MCF 10A (cell line): ENCODE measurements around the gene TTLL9. TPM values are rescaled to one million over a fixed set of nuclear protein-coding genes. Genes with fewer than 3 reads are reported as not detected.

ENCODE experiments used
- Bru-seq: library from RNA; stranded (reverse); fragments of 400-500 nt; gene quantifications from one replicate; lab custom pipeline; 2021; lab: Mats Ljungman, UMichigan
- BruChase-seq, 2 experiments: library from RNA; stranded (reverse); fragments of 400-500 nt; gene quantifications; one replicate each; lab custom pipeline; 2021; lab: Mats Ljungman, UMichigan
- BruUV-seq: library from RNA; stranded (reverse); fragments of 400-500 nt; replicated peaks from 2 replicates; lab custom pipeline; 2021; lab: Mats Ljungman, UMichigan
- CTCF ChIA-PET: fragments of 300-600 bp; sonication (Branson Sonifier 250); formaldehyde crosslinking; extraction: SDS; loops from one replicate; lab custom pipeline; 2021; ENCODE audit warnings: antibody characterized with exemption, inconsistent platforms; lab: Yijun Ruan, JAX
- POLR2A ChIA-PET: fragments of 300-600, 350-650 bp; sonication (Branson Sonifier 250); formaldehyde crosslinking; extraction: SDS; loops from one replicate; lab custom pipeline; 2020; ENCODE audit warnings: antibody characterized with exemption, inconsistent platforms; lab: Yijun Ruan, JAX
- DNase-seq: peaks from one replicate; pipeline ENCODE4 v3.0.0-alpha.2; 2018; ENCODE audit not compliant: unreplicated experiment
- H3K27ac Mint-ChIP-seq: one replicate; pipeline ENCODE4 v1.8.0; 2022; ENCODE audit warnings: mild to moderate bottlenecking, low read depth, mixed read lengths; ENCODE audit not compliant: unreplicated experiment
- H3K27me3 Mint-ChIP-seq: one replicate; pipeline ENCODE4 v1.8.0; 2022; ENCODE audit warnings: mixed read lengths; ENCODE audit not compliant: insufficient read depth, unreplicated experiment
- H3K36me3 Mint-ChIP-seq: one replicate; pipeline ENCODE4 v1.8.0; 2022; ENCODE audit warnings: mild to moderate bottlenecking, moderate library complexity, mixed read lengths; ENCODE audit not compliant: insufficient read depth, unreplicated experiment
- H3K4me1 Mint-ChIP-seq: one replicate; pipeline ENCODE4 v1.8.0; 2022; ENCODE audit warnings: mixed read lengths; ENCODE audit not compliant: insufficient read depth, unreplicated experiment
- H3K4me3 Mint-ChIP-seq: one replicate; pipeline ENCODE4 v1.8.0; 2022; ENCODE audit warnings: mild to moderate bottlenecking, moderate library complexity, mixed read lengths; ENCODE audit not compliant: unreplicated experiment
- H3K9me3 Mint-ChIP-seq: one replicate; pipeline ENCODE4 v1.8.0; 2022; ENCODE audit warnings: mixed read lengths; ENCODE audit not compliant: unreplicated experiment
- intact Hi-C: fragments of 100-400 bp; cut with micrococcal nuclease; formaldehyde crosslinking; loops from 2 replicates; pipeline ENCODE4 v1.14.1; 2022
- long read RNA-seq: library from polyadenylated mRNA; stranded (forward); transcript quantifications from one replicate; pipeline ENCODE4 v2.0.0, GENCODE V29; 2022
- total RNA-seq: library from RNA; stranded (reverse); gene quantifications from 2 replicates; pipeline ENCODE4 v1.2.3, GENCODE V29; 2022
- TF ChIP-seq, protein P1 (sequence below): fragments of 200-600 bp; IDR thresholded peaks from one replicate; pipeline ENCODE4 v1.8.0; 2022; ENCODE audit warnings: antibody characterized with exemption, mild to moderate bottlenecking; ENCODE audit not compliant: unreplicated experiment

The TTLL9 gene
- 0.19 TPM in 1 of 2 replicates, not detected in the other for total RNA-seq
- Bru-seq, nascent RNA, result percentile 14 among the genes with signal in this experiment
- percentile 14 among the genes with signal in this experiment for BruChase-seq, experiment 1, labeled RNA remaining after a 6-hour chase
- BruChase-seq, experiment 2, labeled RNA remaining after a 2-hour chase, result percentile 12 among the genes with signal in this experiment
- long read RNA-seq, result 0 reads

DNA sequence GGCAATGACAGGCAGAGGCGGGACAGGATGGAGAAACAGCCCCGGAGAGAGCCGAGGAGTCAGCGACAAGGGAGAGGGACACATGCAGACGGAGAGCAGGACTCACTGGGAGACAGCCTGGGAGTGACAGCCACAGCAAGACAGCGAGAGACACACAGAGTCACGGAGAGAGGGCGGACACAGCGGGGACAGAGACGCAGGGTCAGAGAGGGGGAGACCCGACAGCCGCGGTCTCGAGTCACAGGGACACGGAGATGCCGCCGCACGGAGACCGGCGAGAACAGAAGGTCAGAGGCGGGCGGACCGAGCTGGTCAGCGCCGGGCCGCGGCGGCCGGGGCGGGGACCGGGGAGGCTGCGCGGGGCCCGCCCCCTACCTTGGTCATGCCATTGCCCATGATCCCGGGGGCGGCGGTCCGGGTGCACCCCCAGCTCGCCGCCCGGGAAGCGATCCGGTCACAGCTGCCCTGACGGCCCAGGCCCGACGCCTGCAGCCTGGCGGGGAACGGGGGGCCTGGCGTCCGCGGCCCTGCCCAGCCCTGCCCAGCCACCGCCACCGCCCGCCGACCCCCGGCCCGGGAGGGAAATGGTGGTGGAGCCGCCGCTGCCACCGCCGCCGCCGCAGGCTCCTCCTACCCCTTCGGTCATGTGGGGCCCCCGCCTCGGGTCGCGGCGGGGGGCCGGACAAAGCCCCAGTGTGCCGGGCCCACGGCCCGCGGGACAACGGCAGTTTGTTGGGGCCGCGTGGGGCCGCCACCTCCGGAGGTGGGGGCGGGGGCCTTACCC is at the start of gene TTLL9, which contains the start of gene DUSP15:
Gene TTLL9 (plus strand): TSS at position 693 of the 784 bp plus-strand sequence. CDS start 493 bp downstream, outside the sequence.
Gene DUSP15 (minus strand): TSS at position 586 of the 784 bp plus-strand sequence. CDS start 190 bp downstream, at position 396.
- TF ChIP-seq, protein P1, sequence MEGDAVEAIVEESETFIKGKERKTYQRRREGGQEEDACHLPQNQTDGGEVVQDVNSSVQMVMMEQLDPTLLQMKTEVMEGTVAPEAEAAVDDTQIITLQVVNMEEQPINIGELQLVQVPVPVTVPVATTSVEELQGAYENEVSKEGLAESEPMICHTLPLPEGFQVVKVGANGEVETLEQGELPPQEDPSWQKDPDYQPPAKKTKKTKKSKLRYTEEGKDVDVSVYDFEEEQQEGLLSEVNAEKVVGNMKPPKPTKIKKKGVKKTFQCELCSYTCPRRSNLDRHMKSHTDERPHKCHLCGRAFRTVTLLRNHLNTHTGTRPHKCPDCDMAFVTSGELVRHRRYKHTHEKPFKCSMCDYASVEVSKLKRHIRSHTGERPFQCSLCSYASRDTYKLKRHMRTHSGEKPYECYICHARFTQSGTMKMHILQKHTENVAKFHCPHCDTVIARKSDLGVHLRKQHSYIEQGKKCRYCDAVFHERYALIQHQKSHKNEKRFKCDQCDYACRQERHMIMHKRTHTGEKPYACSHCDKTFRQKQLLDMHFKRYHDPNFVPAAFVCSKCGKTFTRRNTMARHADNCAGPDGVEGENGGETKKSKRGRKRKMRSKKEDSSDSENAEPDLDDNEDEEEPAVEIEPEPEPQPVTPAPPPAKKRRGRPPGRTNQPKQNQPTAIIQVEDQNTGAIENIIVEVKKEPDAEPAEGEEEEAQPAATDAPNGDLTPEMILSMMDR, result no peak
- H3K4me3 Mint-ChIP-seq, result peak within 1 kb of the TSS; percentile 77
- POLR2A ChIA-PET, result interaction anchor here (1.0 kb wide), 1 partner anchor 83 kb away, joined by 5 read pairs; no protein-coding TSS in a partner anchor
- H3K4me1 Mint-ChIP-seq, result peaks cover 7% of the 10 kb centered on the region
- no peaks in the 10 kb centered on the region for H3K36me3 Mint-ChIP-seq
- no peaks in the 10 kb centered on the region for H3K9me3 Mint-ChIP-seq
- no TSS peak for BruUV-seq
- peaks cover 67% of the 10 kb centered on the region for H3K27me3 Mint-ChIP-seq
- no peak for DNase-seq
- intact Hi-C loops, result no loop called here
- CTCF ChIA-PET, result interaction anchor here (4.4 kb wide), 1 partner anchor 17 kb away, joined by 47 read pairs; no protein-coding TSS in a partner anchor
- H3K27ac Mint-ChIP-seq, result peak within 1 kb of the TSS; percentile 81

DNA sequence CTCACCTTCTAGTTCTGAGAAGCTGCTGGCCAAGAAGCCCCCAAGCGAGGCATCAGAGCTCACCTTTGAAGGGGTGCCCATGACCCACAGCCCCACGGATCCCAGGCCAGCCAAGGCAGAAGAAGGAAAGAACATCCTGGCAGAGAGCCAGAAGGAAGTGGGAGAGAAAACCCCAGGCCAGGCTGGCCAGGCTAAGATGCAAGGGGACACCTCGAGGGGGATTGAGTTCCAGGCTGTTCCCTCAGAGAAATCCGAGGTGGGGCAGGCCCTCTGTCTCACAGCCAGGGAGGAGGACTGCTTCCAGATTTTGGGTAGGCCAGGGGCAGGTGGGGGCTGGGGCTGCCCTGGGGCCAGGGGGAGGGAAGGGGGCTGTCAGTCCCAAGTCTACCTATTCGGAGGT is 49.0 kb upstream of the TTLL9 start:
- DNase-seq, result no peak
- no peaks in the 10 kb centered on the region for H3K27me3 Mint-ChIP-seq
- CTCF ChIA-PET, result interaction anchor here (0.6 to 7.3 kb wide), 14 partner anchors 10 to 956 kb away, joined by 3 to 158 read pairs (median 5); no protein-coding TSS in a partner anchor
- H3K4me1 Mint-ChIP-seq, result no peaks in the 10 kb centered on the region
- POLR2A ChIA-PET, result interaction anchor here (0.7 kb wide), 1 partner anchor 622 kb away, joined by 4 read pairs; no protein-coding TSS in a partner anchor
- H3K4me3 Mint-ChIP-seq, result no peak overlapping the region
- H3K9me3 Mint-ChIP-seq, result no peaks in the 10 kb centered on the region
- H3K36me3 Mint-ChIP-seq, result no peaks in the 10 kb centered on the region
- no TSS peak for BruUV-seq
- TF ChIP-seq, protein P1, result no peak
- intact Hi-C loops, result loop anchor here (5.0 kb wide), 1 partner anchor 386 kb away; the partner anchor contains the start of genes PLAGL2 and POFUT1
- no peak overlapping the region for H3K27ac Mint-ChIP-seq

GRCh38 chr20:31822421-31823330 is 47.8 kb upstream of the TTLL9 start:
- peak; percentile 70 for DNase-seq
- Mint-ChIP-seq H3K4me3 (no peak overlapping the region), H3K9me3 (no peaks in the 10 kb centered on the region), H3K27me3 (no peaks in the 10 kb centered on the region), H3K36me3 (no peaks in the 10 kb centered on the region), H3K4me1 (no peaks in the 10 kb centered on the region), H3K27ac (no peak overlapping the region)
- CTCF ChIA-PET, result interaction anchor here (0.6 to 7.3 kb wide), 90 partner anchors 8 to 1536 kb away, joined by 3 to 158 read pairs (median 4); partner anchors contain the start of genes FOXS1, PDRG1 and TM9SF4
- POLR2A ChIA-PET, result interaction anchor here (0.6 to 0.7 kb wide), 2 partner anchors 209 to 332 kb away, joined by 3 read pairs; no protein-coding TSS in a partner anchor
- BruUV-seq, result no TSS peak
- TF ChIP-seq, protein P1, result peak; percentile 99
- intact Hi-C loops, result loop anchor here (1.0 to 5.0 kb wide), 5 partner anchors 24 to 385 kb away; partner anchors contain the start of genes PDRG1, PLAGL2 and POFUT1
